GM18909 (cell line): ENCODE measurements around the gene SETD3.

Experiments
- ATAC-seq: cut with Tn5 transposase; IDR thresholded peaks from one replicate; pipeline ENCODE4 v1.9.1; 2021; ENCODE audit warnings: mild to moderate bottlenecking; ENCODE audit not compliant: unreplicated experiment, poor library complexity

Gene SETD3

DNA sequence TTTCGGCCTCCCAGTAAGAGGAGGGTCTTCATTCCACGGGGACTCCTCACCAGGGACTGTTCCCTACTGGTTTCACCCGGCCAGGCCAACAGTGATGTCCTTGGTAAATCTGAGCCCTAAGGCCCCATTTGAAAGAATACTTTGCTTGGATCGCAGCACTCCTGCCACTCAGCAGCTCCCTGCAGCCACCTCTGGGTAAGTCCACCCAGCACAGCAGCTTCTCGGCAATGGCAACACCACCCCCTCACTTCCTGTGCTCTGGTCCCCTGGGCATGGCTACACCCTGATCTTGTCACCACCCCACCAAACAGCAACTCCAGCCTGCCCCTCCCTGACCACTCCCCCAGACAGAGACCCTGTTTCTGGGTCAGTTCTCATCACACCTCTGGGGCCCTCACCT, 100.3 kb downstream of the SETD3 start:
- ATAC-seq = no peak

DNA sequence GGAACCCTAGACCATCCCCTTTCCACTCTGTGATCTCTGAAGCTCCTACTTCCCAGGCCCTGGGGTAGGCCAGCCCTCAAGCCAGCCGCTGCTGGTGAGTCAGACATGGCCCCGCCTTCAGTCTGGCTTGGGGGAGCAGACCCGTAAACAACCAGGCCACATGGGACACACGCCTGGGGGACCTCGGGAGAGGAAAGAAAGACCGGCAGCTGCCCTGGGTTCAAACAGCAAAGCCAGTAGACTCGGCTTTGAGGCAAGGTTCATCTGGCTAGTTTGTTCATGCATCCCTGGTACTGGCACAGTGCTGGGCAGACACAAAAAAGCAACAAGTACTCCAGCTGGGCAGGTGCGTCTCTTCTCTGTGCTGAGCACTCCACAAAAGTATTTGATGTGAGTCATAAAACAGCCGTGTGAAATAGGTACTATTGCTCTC, 101.9 kb downstream of the SETD3 start:
- ATAC-seq = no peak

DNA sequence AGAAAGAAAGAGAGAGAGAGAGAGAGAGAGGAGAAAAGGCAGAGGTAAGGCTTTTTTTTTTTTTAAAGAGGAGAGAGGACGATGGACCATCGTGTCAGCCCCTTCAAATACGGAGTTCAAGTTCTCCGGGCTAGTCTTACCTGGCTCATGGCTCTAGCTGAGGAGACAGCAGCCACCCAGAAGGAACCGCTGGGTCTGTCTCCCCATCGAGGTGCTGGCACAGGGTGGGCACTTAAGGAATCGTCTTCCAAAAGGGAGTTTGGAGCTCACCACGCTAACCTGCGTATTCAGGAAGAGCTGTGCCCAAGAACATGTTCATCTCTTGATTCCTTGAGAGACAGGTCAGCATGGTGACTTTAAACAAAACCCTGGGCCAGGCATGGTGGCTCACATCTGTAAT, 102.7 kb downstream of the SETD3 start:
- no peak for ATAC-seq

- ATAC-seq = no peak
These were observed 105.7 kb downstream of the SETD3 start for GRCh38 chr14:99374964-99375363.

GRCh38 chr14:99363616-99364290, 116.9 kb downstream of the SETD3 start:
- ATAC-seq = no peak

- no peak for ATAC-seq
These were observed 117.6 kb downstream of the SETD3 start for GRCh38 chr14:99363051-99363450.

GRCh38 chr14:99361596-99362215, 119.0 kb downstream of the SETD3 start:
- ATAC-seq = no peak

GRCh38 chr14:99360774-99361595, 119.7 kb downstream of the SETD3 start:
- no peak for ATAC-seq

DNA sequence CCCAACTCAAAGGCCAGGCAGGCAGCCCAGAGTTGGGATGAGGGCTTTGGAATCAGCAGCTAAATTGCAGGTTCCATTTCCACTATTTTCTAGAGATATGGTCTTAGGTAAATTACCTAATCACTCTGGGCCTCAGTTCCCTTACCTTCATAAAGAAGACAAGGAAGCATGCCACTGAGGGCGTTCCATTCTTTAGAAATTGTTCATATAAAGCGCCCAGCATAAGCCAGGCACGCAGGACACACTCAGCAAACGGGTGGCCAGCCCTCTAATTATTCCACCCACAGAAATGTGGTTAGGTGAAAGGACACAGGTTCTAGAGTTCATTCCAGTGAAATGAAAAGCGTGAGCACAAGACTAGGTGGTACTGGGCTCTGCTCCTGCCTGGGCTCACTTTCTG, 120.8 kb downstream of the SETD3 start:
- ATAC-seq = no peak

GRCh38 chr14:99357916-99358390, 122.7 kb downstream of the SETD3 start:
- ATAC-seq = no peak

GRCh38 chr14:99357151-99357915, 123.3 kb downstream of the SETD3 start:
- no peak for ATAC-seq

DNA sequence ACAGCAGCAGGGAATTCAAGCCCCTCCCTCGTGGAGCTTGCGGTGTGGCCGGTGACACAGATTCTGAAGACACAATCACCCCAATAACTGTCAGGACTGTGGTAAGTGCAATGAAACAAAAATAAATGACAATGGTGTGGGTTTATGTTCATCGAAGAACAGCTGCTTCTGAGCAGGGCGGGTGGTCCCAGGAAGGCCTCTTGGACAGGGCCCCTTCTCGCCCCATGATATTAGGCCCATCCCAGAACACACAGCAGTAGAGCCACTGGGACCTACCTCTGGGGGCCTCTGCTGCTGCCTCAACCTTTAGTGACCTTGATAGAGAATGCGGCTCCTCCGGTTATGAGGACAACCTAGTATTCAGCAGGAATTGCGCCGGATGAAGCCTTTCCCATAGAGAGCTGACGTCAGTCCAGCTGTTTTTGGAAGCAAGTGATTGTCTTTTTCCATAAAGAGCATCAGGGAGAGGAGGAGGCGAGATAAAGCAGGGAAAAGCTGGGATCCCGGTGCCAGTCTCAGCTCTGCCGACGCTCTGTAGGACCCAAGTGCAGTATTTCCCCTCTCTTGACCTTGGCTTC, 124.5 kb downstream of the SETD3 start:
- ATAC-seq = no peak

DNA sequence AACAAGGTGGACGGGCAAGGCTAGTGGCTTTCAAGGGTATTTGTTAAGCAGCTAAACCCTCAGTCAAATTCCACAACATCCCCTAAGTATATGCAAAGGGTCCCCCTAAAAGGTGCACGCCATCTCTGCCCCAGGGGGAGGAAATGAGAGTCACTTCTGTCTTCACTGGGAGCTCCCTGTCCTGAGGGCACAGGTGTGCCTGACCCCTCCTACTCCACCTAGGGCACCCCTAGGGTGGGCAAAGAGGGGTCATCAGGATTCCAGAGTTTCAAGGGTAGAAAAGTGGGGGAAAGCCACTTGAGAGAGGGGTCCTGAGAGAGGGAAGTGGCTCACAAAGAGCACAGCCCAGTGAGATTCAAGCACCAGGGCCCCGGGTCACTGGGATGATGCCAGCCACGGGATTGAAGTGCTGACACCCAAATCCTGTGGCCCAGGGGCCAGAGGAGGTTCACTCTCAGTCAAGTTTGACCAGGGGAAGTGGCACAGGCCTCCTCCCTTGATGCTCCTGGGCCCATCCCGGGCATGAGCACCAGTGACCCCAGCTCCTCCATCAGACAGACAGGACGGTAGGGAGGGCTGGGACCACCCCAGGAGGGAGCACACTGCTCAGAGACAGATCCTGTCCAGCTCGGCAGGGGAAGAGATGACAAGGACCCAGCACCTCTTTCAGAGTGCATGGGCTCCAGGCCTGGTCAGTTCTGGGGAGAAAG, 126.3 kb downstream of the SETD3 start:
- ATAC-seq = no peak

- no peak for ATAC-seq
These were observed 127.9 kb downstream of the SETD3 start for GRCh38 chr14:99352688-99353280.

DNA sequence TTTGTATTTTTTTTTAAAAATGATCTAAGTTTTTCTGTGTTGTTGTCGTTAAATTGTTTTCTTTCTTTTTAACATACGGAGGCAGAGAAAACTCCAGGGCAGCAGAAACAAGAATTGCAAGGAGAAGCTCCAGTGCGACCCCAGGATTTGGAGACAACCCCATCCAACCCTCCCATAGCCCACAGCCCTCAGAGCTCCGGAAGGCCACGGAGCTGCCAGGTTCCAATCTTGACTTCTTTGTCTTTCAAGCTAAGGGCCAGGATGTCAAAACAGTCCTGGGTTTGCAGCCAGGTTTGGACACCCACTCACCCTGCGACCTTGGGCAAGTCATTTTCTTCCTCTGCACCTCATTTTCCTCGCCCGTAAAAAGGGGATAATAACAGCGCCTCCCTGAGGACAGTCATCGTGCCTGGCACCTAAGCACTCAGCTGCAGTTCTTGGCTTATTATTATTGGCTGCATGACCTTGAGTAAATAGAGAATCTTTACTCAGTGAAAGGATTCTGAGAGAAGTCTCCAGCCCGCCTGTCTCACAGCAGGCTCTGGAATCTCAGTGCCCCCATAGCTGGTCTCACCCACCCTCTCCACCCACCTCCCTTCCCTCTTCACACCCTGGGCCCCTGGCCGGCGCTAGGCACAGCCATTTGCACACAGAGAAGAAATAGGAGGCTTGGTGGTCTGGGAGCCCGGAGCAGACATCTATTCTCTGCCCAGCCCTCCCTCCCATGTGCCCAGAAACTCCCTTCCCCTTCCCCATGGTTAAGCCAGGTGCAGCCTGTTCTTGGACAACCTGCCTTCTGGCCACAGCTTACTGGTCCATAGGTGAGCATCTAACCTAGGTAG, 129.3 kb downstream of the SETD3 start:
- no peak for ATAC-seq

DNA sequence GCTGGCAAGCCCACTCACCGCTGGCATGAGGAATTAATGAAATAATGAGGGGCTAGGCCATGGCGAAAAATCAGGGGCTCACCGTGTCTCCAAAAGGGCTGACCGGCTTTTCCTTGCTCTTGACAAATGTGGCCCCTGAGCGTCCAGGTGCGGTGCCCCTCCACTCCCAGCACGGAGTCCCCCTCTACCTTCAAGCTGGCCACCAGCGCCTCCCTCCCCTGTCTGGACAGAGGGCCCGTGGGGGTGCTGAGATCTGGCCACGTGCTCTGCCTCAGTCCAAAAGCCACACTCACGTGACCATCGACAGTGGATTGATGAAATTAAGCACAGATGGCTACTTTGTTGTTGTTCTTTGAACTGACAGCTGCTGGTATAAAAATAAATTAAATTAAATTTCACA, 129.9 kb downstream of the SETD3 start:
- no peak for ATAC-seq

- no peak for ATAC-seq
These were observed 130.8 kb downstream of the SETD3 start for GRCh38 chr14:99349721-99350495.
